Large intestine (tissue), 3 donors: ENCODE measurements around the gene KLF11. TPM values are rescaled to one million over a fixed set of nuclear protein-coding genes. Genes with fewer than 3 reads are reported as not detected.

Source experiments
- DNase-seq, 2 donors: peaks; one replicate each; pipeline versions ENCODE4 v3.0.0 to v3.0.0-alpha.2; 2013
- H3K27ac ChIP-seq: one replicate; pipeline ENCODE4 v1.5.1; 2013; ENCODE audit warnings: low read length
- H3K27me3 ChIP-seq: 2 replicates; pipeline ENCODE4 v1.6.1; 2013; ENCODE audit warnings: low read length; ENCODE audit not compliant: control insufficient read depth, insufficient read depth
- H3K36me3 ChIP-seq: 2 replicates; pipeline ENCODE4 v1.6.1; 2013; ENCODE audit warnings: low read length; ENCODE audit not compliant: control insufficient read depth, insufficient read depth
- H3K4me1 ChIP-seq: one replicate; pipeline ENCODE4 v1.6.1; 2013; ENCODE audit warnings: low read length; ENCODE audit not compliant: control insufficient read depth, insufficient read depth
- H3K4me3 ChIP-seq: one replicate; pipeline ENCODE4 v1.5.1; 2013; ENCODE audit warnings: low read length
- H3K9me3 ChIP-seq: one replicate; pipeline ENCODE4 v1.6.1; 2013; ENCODE audit warnings: mild to moderate bottlenecking, low read depth, low read length, moderate library complexity; ENCODE audit not compliant: control insufficient read depth
- WGBS: methylation state at CpG from one replicate; pipeline ENCODE4 v1.1.5; 2013; ENCODE audit warnings: low lambda C conversion rate; ENCODE audit not compliant: insufficient coverage; 5-methylcytosine and 5-hydroxymethylcytosine counted together
- polyA plus RNA-seq: library from polyadenylated mRNA; unstranded; fragments of 120-200 nt; gene quantifications from one replicate; pipeline ENCODE4 v1.2.1, GENCODE V29; 2013

Gene KLF11
- polyA plus RNA-seq, 1 donor: 10.6 TPM

- Histone ChIP-seq H3K9me3 (no peaks in the 10 kb centered on the region), H3K4me3 (no peak overlapping the region), H3K27ac (no peak overlapping the region), H3K36me3 (no peaks in the 10 kb centered on the region), H3K4me1 (peaks cover 18% of the 10 kb centered on the region), H3K27me3 (no peaks in the 10 kb centered on the region)
- DNase-seq: no peak
- no CpG with 5 or more reads among the region's 14 CpGs for WGBS
Measured at GRCh38 chr2:10033251-10034006, 9.9 kb upstream of the KLF11 start.

- Histone ChIP-seq H3K4me3 (no peak overlapping the region), H3K36me3 (no peaks in the 10 kb centered on the region), H3K27me3 (no peaks in the 10 kb centered on the region), H3K9me3 (no peaks in the 10 kb centered on the region), H3K27ac (no peak overlapping the region), H3K4me1 (peaks cover 7% of the 10 kb centered on the region)
- WGBS: 67% methylated on average over 1 of the region's 12 CpGs
- no peak for DNase-seq
Measured at GRCh38 chr2:10034333-10035052, 8.9 kb upstream of the KLF11 start.

GRCh38 chr2:10035053-10035422 lies 8.3 kb upstream of the KLF11 start:
- no peaks in the 10 kb centered on the region for H3K27me3 ChIP-seq
- H3K36me3 ChIP-seq: no peaks in the 10 kb centered on the region
- H3K4me3 ChIP-seq: no peak overlapping the region
- H3K9me3 ChIP-seq: no peaks in the 10 kb centered on the region
- H3K4me1 ChIP-seq: peaks cover 2% of the 10 kb centered on the region
- no CpG with 5 or more reads among the region's 3 CpGs for WGBS
- no peak for DNase-seq
- no peak overlapping the region for H3K27ac ChIP-seq

- Histone ChIP-seq H3K27me3 (no peaks in the 10 kb centered on the region), H3K4me3 (no peak overlapping the region), H3K4me1 (no peaks in the 10 kb centered on the region), H3K9me3 (no peaks in the 10 kb centered on the region), H3K36me3 (no peaks in the 10 kb centered on the region), H3K27ac (no peak overlapping the region)
- DNase-seq: no peak
- no CpG with 5 or more reads among the region's 5 CpGs for WGBS
Measured at GRCh38 chr2:10035633-10036032, 7.7 kb upstream of the KLF11 start.

- Histone ChIP-seq H3K36me3 (no peaks in the 10 kb centered on the region), H3K27ac (no peak overlapping the region), H3K4me3 (no peak overlapping the region), H3K4me1 (no peaks in the 10 kb centered on the region), H3K27me3 (no peaks in the 10 kb centered on the region), H3K9me3 (no peaks in the 10 kb centered on the region)
- DNase-seq: no peak
- no CpG with 5 or more reads among the region's 14 CpGs for WGBS
Measured at GRCh38 chr2:10036095-10036884, 7.1 kb upstream of the KLF11 start.

GRCh38 chr2:10038123-10038522 lies 5.2 kb upstream of the KLF11 start:
- H3K27me3 ChIP-seq: no peaks in the 10 kb centered on the region
- H3K4me1 ChIP-seq: peaks cover 8% of the 10 kb centered on the region
- no peak for DNase-seq
- no peak overlapping the region for H3K4me3 ChIP-seq
- WGBS: no CpG with 5 or more reads among the region's 10 CpGs
- H3K36me3 ChIP-seq: no peaks in the 10 kb centered on the region
- peaks cover 9% of the 10 kb centered on the region for H3K9me3 ChIP-seq
- no peak overlapping the region for H3K27ac ChIP-seq

- H3K36me3 ChIP-seq: no peaks in the 10 kb centered on the region
- H3K4me1 ChIP-seq: peaks cover 8% of the 10 kb centered on the region
- H3K27ac ChIP-seq: no peak overlapping the region
- no peak overlapping the region for H3K4me3 ChIP-seq
- H3K27me3 ChIP-seq: no peaks in the 10 kb centered on the region
- no peak for DNase-seq
- H3K9me3 ChIP-seq: peaks cover 9% of the 10 kb centered on the region
Measured at GRCh38 chr2:10038716-10039115, 4.6 kb upstream of the KLF11 start.

- no peak overlapping the region for H3K4me3 ChIP-seq
- peaks cover 20% of the 10 kb centered on the region for H3K9me3 ChIP-seq
- H3K27ac ChIP-seq: no peak overlapping the region
- H3K36me3 ChIP-seq: no peaks in the 10 kb centered on the region
- WGBS: 71% methylated on average over 2 of the region's 16 CpGs
- no peaks in the 10 kb centered on the region for H3K27me3 ChIP-seq
- DNase-seq: no peak
- H3K4me1 ChIP-seq: peaks cover 8% of the 10 kb centered on the region
Measured at GRCh38 chr2:10039658-10040410, 3.5 kb upstream of the KLF11 start.

GRCh38 chr2:10041711-10042110 lies 1.6 kb upstream of the KLF11 start:
- H3K9me3 ChIP-seq: peaks cover 20% of the 10 kb centered on the region
- 92% methylated on average over 5 of the region's 14 CpGs for WGBS
- peak in 1 of 2 donors; percentile 11 for DNase-seq
- H3K27me3 ChIP-seq: no peaks in the 10 kb centered on the region
- H3K36me3 ChIP-seq: peaks cover 6% of the 10 kb centered on the region
- H3K4me3 ChIP-seq: no peak overlapping the region
- H3K27ac ChIP-seq: no peak overlapping the region
- H3K4me1 ChIP-seq: peaks cover 12% of the 10 kb centered on the region
